ENCODE measurements around the gene MOB3B. TPM values are rescaled to one million over a fixed set of nuclear protein-coding genes. Genes with fewer than 3 reads are reported as not detected.

The MOB3B gene
- total RNA-seq, 4 donors from 2014 or later = 9.8 to 17.6 (median 14.6) TPM

- no peak for DNase-seq
- Histone ChIP-seq H3K27ac (no peak overlapping the region), H3K4me1 (peaks cover 0 to 8% of the 10 kb centered on the region in 2 donors), H3K36me3 (no peaks in the 10 kb centered on the region), H3K27me3 (no peaks in the 10 kb centered on the region), H3K9me3 (no peaks in the 10 kb centered on the region), H3K4me3 (replicated peaks in 1 of 3) (no peak overlapping the region)
- WGBS, 2 donors = 92 to 94% methylated on average over 2 of the region's 2 CpGs
- TF ChIP-seq CTCF (IDR thresholded peaks at IDR 0.05) (no peak), POLR2A (IDR thresholded peaks at IDR 0.05) (no peak)
- intact Hi-C loops (cut with DNase I) = no loop called here
These were observed 46.9 kb downstream of the MOB3B start for GRCh38 chr9:27482709-27483108.

GRCh38 chr9:27478322-27478721, 51.3 kb downstream of the MOB3B start:
- no peak overlapping the region for H3K27ac ChIP-seq
- intact Hi-C loops (cut with DNase I) = no loop called here
- no peak for TF ChIP-seq POLR2A (IDR thresholded peaks at IDR 0.05)
- TF ChIP-seq CTCF (IDR thresholded peaks at IDR 0.05) = no peak
- H3K27me3 ChIP-seq = no peaks in the 10 kb centered on the region
- 87% methylated on average over 1 of the region's 1 CpG for WGBS, 2 donors
- H3K36me3 ChIP-seq = no peaks in the 10 kb centered on the region
- peaks cover 6 to 11% of the 10 kb centered on the region in 2 donors for H3K4me1 ChIP-seq
- no peak overlapping the region for H3K4me3 ChIP-seq (replicated peaks in 1 of 3)
- H3K9me3 ChIP-seq = no peaks in the 10 kb centered on the region
- no peak for DNase-seq

- 95 to 96% methylated on average over 6 of the region's 6 CpGs for WGBS, 2 donors
- Histone ChIP-seq H3K4me1 (peaks cover 13 to 19% of the 10 kb centered on the region in 2 donors), H3K27ac (no peak overlapping the region), H3K27me3 (no peaks in the 10 kb centered on the region), H3K36me3 (no peaks in the 10 kb centered on the region), H3K4me3 (replicated peaks in 1 of 3) (no peak overlapping the region), H3K9me3 (no peaks in the 10 kb centered on the region)
- no peak for DNase-seq
- TF ChIP-seq POLR2A (IDR thresholded peaks at IDR 0.05) (no peak), CTCF (IDR thresholded peaks at IDR 0.05) (no peak)
- intact Hi-C loops (cut with DNase I) = no loop called here
These were observed 52.6 kb downstream of the MOB3B start for GRCh38 chr9:27476870-27477515.

- DNase-seq = no peak
- Histone ChIP-seq H3K4me1 (peaks cover 13 to 29% of the 10 kb centered on the region in 2 donors), H3K4me3 (replicated peaks in 1 of 3) (no peak overlapping the region), H3K27me3 (no peaks in the 10 kb centered on the region), H3K9me3 (no peaks in the 10 kb centered on the region), H3K27ac (no peak overlapping the region), H3K36me3 (no peaks in the 10 kb centered on the region)
- no peak for TF ChIP-seq CTCF (IDR thresholded peaks at IDR 0.05)
- TF ChIP-seq POLR2A (IDR thresholded peaks at IDR 0.05) = no peak
- intact Hi-C loops (cut with DNase I) = no loop called here
- WGBS, 2 donors = 92 to 97% methylated on average over 7 of the region's 7 CpGs
These were observed 54.5 kb downstream of the MOB3B start for GRCh38 chr9:27475057-27475595.

GRCh38 chr9:27474305-27474704, 55.3 kb downstream of the MOB3B start:
- H3K4me1 ChIP-seq = peaks cover 13 to 37% of the 10 kb centered on the region in 2 donors
- H3K27me3 ChIP-seq = no peaks in the 10 kb centered on the region
- H3K36me3 ChIP-seq = no peaks in the 10 kb centered on the region
- TF ChIP-seq POLR2A (IDR thresholded peaks at IDR 0.05) (no peak), CTCF (IDR thresholded peaks at IDR 0.05) (no peak)
- WGBS, 2 donors = 93 to 97% methylated on average over 1 of the region's 1 CpG
- H3K27ac ChIP-seq = peak overlapping the region in 1 of 3 donors; percentile 20
- no peak for DNase-seq
- intact Hi-C loops (cut with DNase I) = no loop called here
- no peak overlapping the region for H3K4me3 ChIP-seq (replicated peaks in 1 of 3)
- H3K9me3 ChIP-seq = no peaks in the 10 kb centered on the region
